Endodermal cell (in vitro differentiated cells): ENCODE data around the gene CELA3B. TPM values are rescaled to one million over a fixed set of nuclear protein-coding genes. Genes with fewer than 3 reads are reported as not detected.

Experiments
- DNase-seq: peaks from one replicate; pipeline ENCODE4 v3.0.0-alpha.2; 2017
- H3K27ac ChIP-seq: 2 replicates; pipeline ENCODE4 v1.5.1; 2013; ENCODE audit warnings: mild to moderate bottlenecking, low read depth, low read length, moderate library complexity
- H3K27me3 ChIP-seq: 2 replicates; pipeline ENCODE4 v1.6.1; 2013; ENCODE audit warnings: mild to moderate bottlenecking, low read length, moderate library complexity; ENCODE audit not compliant: insufficient read depth, control insufficient read depth, poor library complexity, severe bottlenecking
- H3K36me3 ChIP-seq: 2 replicates; pipeline ENCODE4 v1.7.0; 2013; ENCODE audit warnings: mild to moderate bottlenecking, low read length, moderate library complexity; ENCODE audit not compliant: control insufficient read depth, insufficient read depth
- H3K4me1 ChIP-seq: one replicate; pipeline ENCODE4 v1.7.0; 2013; ENCODE audit warnings: low read length; ENCODE audit not compliant: control insufficient read depth, insufficient read depth
- H3K4me3 ChIP-seq: 2 replicates; pipeline ENCODE4 v1.5.1; 2013; ENCODE audit warnings: mild to moderate bottlenecking, low read length, moderate library complexity
- H3K9ac ChIP-seq: 2 replicates; pipeline ENCODE4 v1.6.1; 2013; ENCODE audit warnings: mild to moderate bottlenecking, low read length, moderate library complexity; ENCODE audit not compliant: poor library complexity, severe bottlenecking; ENCODE audit errors: extremely low read depth
- H3K9me3 ChIP-seq: 2 replicates; pipeline ENCODE4 v1.6.1; 2013; ENCODE audit warnings: mild to moderate bottlenecking, low read length, moderate library complexity; ENCODE audit not compliant: control insufficient read depth
- H3K27ac Mint-ChIP-seq: 2 replicates; pipeline ENCODE4 v1.8.0; 2020; ENCODE audit warnings: mixed read lengths
- H3K27me3 Mint-ChIP-seq: 2 replicates; pipeline ENCODE4 v1.8.0; 2021; ENCODE audit warnings: mild to moderate bottlenecking, mixed read lengths; ENCODE audit not compliant: insufficient read depth
- H3K36me3 Mint-ChIP-seq: 2 replicates; pipeline ENCODE4 v1.8.0; 2020; ENCODE audit warnings: low read depth, mixed read lengths
- H3K4me1 Mint-ChIP-seq: 2 replicates; pipeline ENCODE4 v1.8.0; 2020; ENCODE audit warnings: mixed read lengths
- H3K4me3 Mint-ChIP-seq: 2 replicates; pipeline ENCODE4 v1.8.0; 2020; ENCODE audit warnings: mild to moderate bottlenecking, moderate library complexity, mixed read lengths
- H3K9me3 Mint-ChIP-seq: 2 replicates; pipeline ENCODE4 v1.8.0; 2020; ENCODE audit warnings: mild to moderate bottlenecking, mixed read lengths
- WGBS, 2 experiments: methylation state at CpG; one replicate each; pipeline versions ENCODE4 v1.1.5 to v1.1.7; 2013; ENCODE audit warnings: missing lambda C conversion rate in 2 of 2, mixed read lengths in 1 of 2; ENCODE audit not compliant: insufficient coverage in 1 of 2, insufficient read length in 1 of 2; 5-methylcytosine and 5-hydroxymethylcytosine counted together
- total RNA-seq, 2 donors: library from RNA; stranded (reverse); fragmentation: NEBNext Ultra II Directional in 1 of 2; extraction: Animal tissue kit (Norgen Biotek cat#: 25700) in 1 of 2; gene quantifications; 2 replicates in 1 of 2; 3 replicates in 1 of 2; pipeline ENCODE4 v1.2.1, GENCODE V29; 2021
- TF ChIP-seq, protein P1 (sequence below): fragments of 200-600 bp; sonication (generic); conservative IDR thresholded peaks from 2 replicates; pipeline ENCODE4 v1.5.0; 2021; ENCODE audit warnings: antibody characterized with exemption, mild to moderate bottlenecking

The CELA3B gene
- total RNA-seq, 2 donors from 2014 or later = not detected

- peak overlapping the region; percentile 47 for H3K9ac ChIP-seq
- Mint-ChIP-seq H3K27ac (peak overlapping the region; percentile 93), H3K36me3 (peaks cover 23% of the 10 kb centered on the region), H3K27me3 (no peaks in the 10 kb centered on the region), H3K4me1 (peaks cover 49% of the 10 kb centered on the region), H3K9me3 (no peaks in the 10 kb centered on the region), H3K4me3 (peak overlapping the region; percentile 65)
- peaks cover 49% of the 10 kb centered on the region for H3K36me3 ChIP-seq
- peak overlapping the region; percentile 85 for H3K4me3 ChIP-seq
- 40 to 63% methylated on average over 5 to 19 of the region's 19 CpGs for WGBS, 2 experiments
- TF ChIP-seq, protein P1, sequence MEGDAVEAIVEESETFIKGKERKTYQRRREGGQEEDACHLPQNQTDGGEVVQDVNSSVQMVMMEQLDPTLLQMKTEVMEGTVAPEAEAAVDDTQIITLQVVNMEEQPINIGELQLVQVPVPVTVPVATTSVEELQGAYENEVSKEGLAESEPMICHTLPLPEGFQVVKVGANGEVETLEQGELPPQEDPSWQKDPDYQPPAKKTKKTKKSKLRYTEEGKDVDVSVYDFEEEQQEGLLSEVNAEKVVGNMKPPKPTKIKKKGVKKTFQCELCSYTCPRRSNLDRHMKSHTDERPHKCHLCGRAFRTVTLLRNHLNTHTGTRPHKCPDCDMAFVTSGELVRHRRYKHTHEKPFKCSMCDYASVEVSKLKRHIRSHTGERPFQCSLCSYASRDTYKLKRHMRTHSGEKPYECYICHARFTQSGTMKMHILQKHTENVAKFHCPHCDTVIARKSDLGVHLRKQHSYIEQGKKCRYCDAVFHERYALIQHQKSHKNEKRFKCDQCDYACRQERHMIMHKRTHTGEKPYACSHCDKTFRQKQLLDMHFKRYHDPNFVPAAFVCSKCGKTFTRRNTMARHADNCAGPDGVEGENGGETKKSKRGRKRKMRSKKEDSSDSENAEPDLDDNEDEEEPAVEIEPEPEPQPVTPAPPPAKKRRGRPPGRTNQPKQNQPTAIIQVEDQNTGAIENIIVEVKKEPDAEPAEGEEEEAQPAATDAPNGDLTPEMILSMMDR = no peak
- peaks cover 18% of the 10 kb centered on the region for H3K4me1 ChIP-seq
- DNase-seq = peak; percentile 85
- no peaks in the 10 kb centered on the region for H3K27me3 ChIP-seq
- no peaks in the 10 kb centered on the region for H3K9me3 ChIP-seq
- no peak overlapping the region for H3K27ac ChIP-seq
Measured at GRCh38 chr1:21933397-21934248, 43.2 kb upstream of the CELA3B start.

DNA sequence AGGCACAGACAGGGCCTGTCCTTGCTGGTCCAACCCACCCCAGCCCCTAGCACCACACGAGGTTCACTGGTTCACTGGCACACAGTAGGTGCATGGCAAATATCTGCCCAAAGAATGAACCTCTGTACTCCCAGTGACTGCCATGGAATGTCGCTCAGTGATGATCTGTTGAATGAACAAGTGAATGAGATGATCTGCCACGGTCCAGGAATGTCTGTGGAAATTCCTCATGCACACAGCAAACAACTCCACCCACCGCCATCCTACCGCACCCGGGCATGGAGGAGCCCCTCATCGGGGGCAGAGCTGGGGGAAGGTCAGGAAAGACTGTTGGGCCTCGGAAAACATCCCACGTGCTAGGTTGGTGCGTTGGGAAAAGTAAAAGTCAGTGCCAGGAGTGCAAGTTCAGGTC, 41.4 kb upstream of the CELA3B start:
- peak overlapping the region; percentile 37 for H3K9ac ChIP-seq
- H3K9me3 Mint-ChIP-seq = no peaks in the 10 kb centered on the region
- WGBS, 2 experiments = 72 to 73% methylated on average over 6 to 10 of the region's 10 CpGs

GRCh38 chr1:21935891-21936365, 40.9 kb upstream of the CELA3B start:
- peak overlapping the region; percentile 65 for H3K4me3 Mint-ChIP-seq
- H3K4me1 Mint-ChIP-seq = peaks cover 61% of the 10 kb centered on the region
- no peaks in the 10 kb centered on the region for H3K9me3 Mint-ChIP-seq
- TF ChIP-seq, protein P1 = no peak
- DNase-seq = peak; percentile 75
- peaks cover 4% of the 10 kb centered on the region for H3K36me3 Mint-ChIP-seq
- peaks cover 33% of the 10 kb centered on the region for H3K4me1 ChIP-seq
- H3K27me3 Mint-ChIP-seq = no peaks in the 10 kb centered on the region
- no peaks in the 10 kb centered on the region for H3K27me3 ChIP-seq
- no peak overlapping the region for H3K27ac ChIP-seq
- H3K27ac Mint-ChIP-seq = peak overlapping the region; percentile 86
- H3K9me3 ChIP-seq = no peaks in the 10 kb centered on the region
- H3K9ac ChIP-seq = peak overlapping the region; percentile 37
- H3K4me3 ChIP-seq = peak overlapping the region; percentile 85
- peaks cover 27% of the 10 kb centered on the region for H3K36me3 ChIP-seq
- WGBS, 2 experiments = 23 to 29% methylated on average over 4 to 8 of the region's 8 CpGs

More for the DNA sequence above, 41.4 kb upstream of the CELA3B start:
- Mint-ChIP-seq H3K4me3 (peak overlapping the region; percentile 65), H3K4me1 (peaks cover 61% of the 10 kb centered on the region), H3K27ac (peak overlapping the region; percentile 86), H3K36me3 (peaks cover 9% of the 10 kb centered on the region), H3K27me3 (no peaks in the 10 kb centered on the region)
- TF ChIP-seq, protein P1 = no peak
- peaks cover 34% of the 10 kb centered on the region for H3K4me1 ChIP-seq
- H3K9me3 ChIP-seq = no peaks in the 10 kb centered on the region
- H3K36me3 ChIP-seq = peaks cover 32% of the 10 kb centered on the region
- peak; percentile 62 for DNase-seq
- H3K27me3 ChIP-seq = no peaks in the 10 kb centered on the region
- H3K4me3 ChIP-seq = peak overlapping the region; percentile 85
- H3K27ac ChIP-seq = no peak overlapping the region
